ENCODE results near the gene HK1.

DNA sequence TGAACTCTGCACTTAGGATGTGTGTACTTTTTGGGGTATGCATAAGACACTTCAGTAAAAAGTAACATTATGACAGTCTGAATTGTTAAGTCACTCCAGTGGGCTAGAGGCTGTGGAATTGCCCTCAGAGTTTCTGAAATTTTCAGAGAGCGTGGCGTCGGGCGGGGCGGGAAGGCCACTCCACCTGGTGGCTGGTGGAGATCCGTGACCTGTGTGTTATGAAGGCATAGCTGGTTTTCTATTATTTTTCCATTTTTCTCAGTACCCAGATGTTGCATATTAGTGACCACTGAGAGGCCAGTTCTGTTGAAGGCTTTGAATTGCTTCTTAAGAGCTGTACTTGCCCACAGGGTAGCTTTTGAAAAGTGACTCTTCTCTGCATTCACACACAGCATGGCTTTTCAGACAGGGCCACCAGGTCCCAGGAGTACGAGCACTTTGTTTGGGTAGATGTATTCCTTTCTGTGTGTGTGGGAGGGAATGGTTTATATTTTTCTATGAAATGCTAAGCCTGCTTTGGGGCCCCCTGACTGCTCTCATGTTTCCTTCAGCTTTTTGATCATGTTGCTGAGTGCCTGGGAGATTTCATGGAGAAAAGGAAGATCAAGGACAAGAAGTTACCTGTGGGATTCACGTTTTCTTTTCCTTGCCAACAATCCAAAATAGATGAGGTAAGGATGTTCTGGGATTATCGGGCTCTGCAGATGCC is 86.1 kb downstream of the HK1 start:
- TF ChIP-seq, protein P1, sequence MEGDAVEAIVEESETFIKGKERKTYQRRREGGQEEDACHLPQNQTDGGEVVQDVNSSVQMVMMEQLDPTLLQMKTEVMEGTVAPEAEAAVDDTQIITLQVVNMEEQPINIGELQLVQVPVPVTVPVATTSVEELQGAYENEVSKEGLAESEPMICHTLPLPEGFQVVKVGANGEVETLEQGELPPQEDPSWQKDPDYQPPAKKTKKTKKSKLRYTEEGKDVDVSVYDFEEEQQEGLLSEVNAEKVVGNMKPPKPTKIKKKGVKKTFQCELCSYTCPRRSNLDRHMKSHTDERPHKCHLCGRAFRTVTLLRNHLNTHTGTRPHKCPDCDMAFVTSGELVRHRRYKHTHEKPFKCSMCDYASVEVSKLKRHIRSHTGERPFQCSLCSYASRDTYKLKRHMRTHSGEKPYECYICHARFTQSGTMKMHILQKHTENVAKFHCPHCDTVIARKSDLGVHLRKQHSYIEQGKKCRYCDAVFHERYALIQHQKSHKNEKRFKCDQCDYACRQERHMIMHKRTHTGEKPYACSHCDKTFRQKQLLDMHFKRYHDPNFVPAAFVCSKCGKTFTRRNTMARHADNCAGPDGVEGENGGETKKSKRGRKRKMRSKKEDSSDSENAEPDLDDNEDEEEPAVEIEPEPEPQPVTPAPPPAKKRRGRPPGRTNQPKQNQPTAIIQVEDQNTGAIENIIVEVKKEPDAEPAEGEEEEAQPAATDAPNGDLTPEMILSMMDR (CRISPR knock-in tag; IDR thresholded peaks at IDR 0.05), result peak; percentile 17; the same call in 1 of the 2 replicates
- no peak for TF ChIP-seq GFI1 (CRISPR knock-in tag; IDR thresholded peaks at IDR 0.05; ENCODE audit: borderline replicate concordance)
- no peak for TF ChIP-seq ZSCAN20 (CRISPR knock-in tag; IDR thresholded peaks at IDR 0.05; ENCODE audit: borderline replicate concordance)
- TF ChIP-seq NFIC (IDR thresholded peaks at IDR 0.05; ENCODE audit: low read length), result no peak
- TF ChIP-seq PHB2 (IDR thresholded peaks at IDR 0.05; ENCODE audit: partially characterized antibody), result no peak
- no peak for TF ChIP-seq CHD2 (IDR thresholded peaks at IDR 0.05; ENCODE audit: low read depth, low read length)
- TF ChIP-seq KDM3A (CRISPR knock-in tag; IDR thresholded peaks at IDR 0.05; ENCODE audit: low read depth), result no peak
- TF ChIP-seq EZH2 (conservative IDR thresholded peaks at IDR 0.05; ENCODE audit: low read depth, low read length), result no peak

All from HepG2 (cell line).